Cardiac muscle cell (in vitro differentiated cells and primary cell): ENCODE results near the gene STON2. TPM values are rescaled to one million over a fixed set of nuclear protein-coding genes. Genes with fewer than 3 reads are reported as not detected.

Source experiments
- DNase-seq, 2 donors: peaks; one replicate each; pipeline versions ENCODE4 v3.0.0 to v3.0.0-alpha.2; 2010 to 2017; ENCODE audit warnings: low read depth in 1 of 2, low spot score in 1 of 2
- H3K27ac ChIP-seq: fragments of 200-600 bp; sonication (generic); 2 replicates; pipeline ENCODE4 v1.5.1; 2016
- H3K27me3 ChIP-seq: fragments of 200-600 bp; sonication (generic); 2 replicates; pipeline ENCODE4 v1.6.0; 2016; ENCODE audit warnings: control low read depth
- H3K36me3 ChIP-seq: fragments of 200-600 bp; sonication (generic); 2 replicates; pipeline ENCODE4 v1.5.1; 2016; ENCODE audit warnings: control low read depth
- H3K4me1 ChIP-seq: fragments of 200-600 bp; sonication (generic); 2 replicates; pipeline ENCODE4 v1.8.1; 2017; ENCODE audit warnings: low read depth, mild to moderate bottlenecking, mixed run types
- H3K4me3 ChIP-seq: fragments of 200-600 bp; sonication (generic); 2 replicates; pipeline ENCODE4 v1.5.1; 2016; ENCODE audit warnings: mild to moderate bottlenecking
- H3K9me3 ChIP-seq: fragments of 200-600 bp; sonication (generic); 2 replicates; pipeline ENCODE4 v1.5.1; 2017; ENCODE audit warnings: low read depth, mild to moderate bottlenecking, control low read depth
- polyA plus RNA-seq: library from polyadenylated mRNA; unstranded; fragments of >200 nt; fragmentation: Nextera tagmentation; extraction: Ambion mirVana; gene quantifications from 2 replicates; pipeline ENCODE4 v1.2.1, GENCODE V29; 2016
- total RNA-seq: library from RNA; depleted of rRNA; stranded (reverse); fragments of >200 nt; gene quantifications from 2 replicates; pipeline ENCODE4 v1.2.3, GENCODE V29; 2016
- TF ChIP-seq, protein P1 (sequence below): IDR thresholded peaks from 2 replicates; pipeline ENCODE4 v1.5.1; 2012; ENCODE audit warnings: low read depth, mild to moderate bottlenecking, low read length

The STON2 gene
- total and polyA plus RNA-seq, 2 experiments from 2014 or later = 0.62 to 1.4 TPM

DNA sequence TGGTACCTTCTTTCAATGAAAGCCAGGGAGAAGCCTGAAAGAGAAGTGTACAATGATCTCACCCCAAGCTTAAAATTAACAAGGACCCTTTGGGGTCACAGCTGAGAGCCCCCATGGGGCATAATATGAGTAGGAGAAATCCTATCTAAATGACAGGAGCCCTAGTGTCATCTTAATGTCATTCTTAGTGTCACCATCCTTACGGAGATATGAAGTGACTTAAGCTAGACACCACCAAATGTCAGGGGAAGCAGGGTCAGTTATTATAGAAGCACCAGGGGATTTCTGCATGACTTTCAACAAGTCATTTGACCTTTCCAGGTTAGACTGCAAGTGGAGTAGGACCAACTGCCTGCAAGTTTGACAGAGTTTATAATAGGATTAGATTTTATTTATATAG, 28.9 kb upstream of the STON2 start:
- H3K4me3 ChIP-seq = no peak overlapping the region
- H3K27me3 ChIP-seq = peaks cover 5% of the 10 kb centered on the region
- no peak overlapping the region for H3K27ac ChIP-seq
- no peak for DNase-seq
- no peaks in the 10 kb centered on the region for H3K9me3 ChIP-seq
- no peaks in the 10 kb centered on the region for H3K4me1 ChIP-seq
- H3K36me3 ChIP-seq = no peaks in the 10 kb centered on the region
- TF ChIP-seq, protein P1, sequence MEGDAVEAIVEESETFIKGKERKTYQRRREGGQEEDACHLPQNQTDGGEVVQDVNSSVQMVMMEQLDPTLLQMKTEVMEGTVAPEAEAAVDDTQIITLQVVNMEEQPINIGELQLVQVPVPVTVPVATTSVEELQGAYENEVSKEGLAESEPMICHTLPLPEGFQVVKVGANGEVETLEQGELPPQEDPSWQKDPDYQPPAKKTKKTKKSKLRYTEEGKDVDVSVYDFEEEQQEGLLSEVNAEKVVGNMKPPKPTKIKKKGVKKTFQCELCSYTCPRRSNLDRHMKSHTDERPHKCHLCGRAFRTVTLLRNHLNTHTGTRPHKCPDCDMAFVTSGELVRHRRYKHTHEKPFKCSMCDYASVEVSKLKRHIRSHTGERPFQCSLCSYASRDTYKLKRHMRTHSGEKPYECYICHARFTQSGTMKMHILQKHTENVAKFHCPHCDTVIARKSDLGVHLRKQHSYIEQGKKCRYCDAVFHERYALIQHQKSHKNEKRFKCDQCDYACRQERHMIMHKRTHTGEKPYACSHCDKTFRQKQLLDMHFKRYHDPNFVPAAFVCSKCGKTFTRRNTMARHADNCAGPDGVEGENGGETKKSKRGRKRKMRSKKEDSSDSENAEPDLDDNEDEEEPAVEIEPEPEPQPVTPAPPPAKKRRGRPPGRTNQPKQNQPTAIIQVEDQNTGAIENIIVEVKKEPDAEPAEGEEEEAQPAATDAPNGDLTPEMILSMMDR = no peak

DNA sequence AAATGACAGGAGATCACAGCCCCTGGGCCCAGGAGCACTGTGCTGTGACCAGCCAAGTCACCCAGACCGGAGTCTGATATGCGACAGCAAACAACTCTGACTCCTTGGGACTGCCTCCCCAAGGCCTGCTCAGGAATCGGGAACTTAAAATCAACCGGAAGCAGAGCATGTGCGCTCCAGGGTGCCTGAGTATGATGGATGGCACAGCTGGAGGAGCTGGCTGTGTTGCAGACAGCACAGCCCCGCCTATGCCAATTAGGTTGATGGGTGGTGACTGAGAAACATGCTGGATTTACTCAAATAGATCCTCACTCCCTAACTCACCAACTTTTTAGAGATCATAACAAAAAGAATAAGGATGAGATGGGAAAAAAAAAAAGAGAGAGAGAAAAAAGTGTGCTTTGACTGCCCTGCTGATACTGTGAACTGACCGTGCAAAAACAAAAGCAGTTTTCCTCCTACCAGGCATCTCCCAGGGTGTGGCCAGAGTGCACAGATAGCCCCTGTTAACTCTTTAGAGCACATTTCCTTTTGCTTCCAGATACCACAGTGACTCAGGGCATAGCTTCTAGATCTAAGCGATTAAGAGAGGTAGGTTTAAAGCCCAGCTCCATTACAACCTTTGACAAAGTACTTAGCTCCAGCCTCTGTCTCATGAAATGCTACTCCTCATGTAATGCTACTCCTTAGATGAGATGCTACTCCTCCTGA, 27.4 kb upstream of the STON2 start:
- H3K9me3 ChIP-seq = no peaks in the 10 kb centered on the region
- H3K27me3 ChIP-seq = no peaks in the 10 kb centered on the region
- H3K4me3 ChIP-seq = no peak overlapping the region
- no peaks in the 10 kb centered on the region for H3K4me1 ChIP-seq
- TF ChIP-seq, protein P1 = no peak
- no peaks in the 10 kb centered on the region for H3K36me3 ChIP-seq
- H3K27ac ChIP-seq = no peak overlapping the region
- DNase-seq = peak in 1 of 2 donors; percentile 8

DNA sequence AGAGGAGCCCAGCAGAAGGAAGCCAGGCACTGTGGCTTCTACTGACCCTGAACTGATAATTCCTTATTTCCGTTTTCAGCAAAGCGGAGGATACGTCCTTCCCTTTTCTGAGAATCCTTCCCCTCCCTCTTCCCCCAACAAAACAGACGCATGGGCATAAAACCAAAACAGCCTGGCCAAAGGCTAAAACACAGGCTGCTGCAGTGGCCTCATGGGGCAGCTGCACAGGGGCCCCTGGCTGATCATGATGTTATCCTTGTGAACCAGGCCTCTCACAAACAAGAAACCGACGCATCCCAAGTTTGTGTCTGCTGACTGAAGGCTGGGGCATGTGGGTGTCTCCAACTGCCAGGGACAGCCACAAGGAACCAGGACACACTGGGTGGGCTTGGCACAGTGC, 23.4 kb upstream of the STON2 start:
- H3K4me3 ChIP-seq = no peak overlapping the region
- DNase-seq = peak in 1 of 2 donors; percentile 19
- H3K27me3 ChIP-seq = no peaks in the 10 kb centered on the region
- no peak overlapping the region for H3K27ac ChIP-seq
- TF ChIP-seq, protein P1 = no peak
- no peaks in the 10 kb centered on the region for H3K9me3 ChIP-seq
- no peaks in the 10 kb centered on the region for H3K36me3 ChIP-seq
- H3K4me1 ChIP-seq = no peaks in the 10 kb centered on the region

DNA sequence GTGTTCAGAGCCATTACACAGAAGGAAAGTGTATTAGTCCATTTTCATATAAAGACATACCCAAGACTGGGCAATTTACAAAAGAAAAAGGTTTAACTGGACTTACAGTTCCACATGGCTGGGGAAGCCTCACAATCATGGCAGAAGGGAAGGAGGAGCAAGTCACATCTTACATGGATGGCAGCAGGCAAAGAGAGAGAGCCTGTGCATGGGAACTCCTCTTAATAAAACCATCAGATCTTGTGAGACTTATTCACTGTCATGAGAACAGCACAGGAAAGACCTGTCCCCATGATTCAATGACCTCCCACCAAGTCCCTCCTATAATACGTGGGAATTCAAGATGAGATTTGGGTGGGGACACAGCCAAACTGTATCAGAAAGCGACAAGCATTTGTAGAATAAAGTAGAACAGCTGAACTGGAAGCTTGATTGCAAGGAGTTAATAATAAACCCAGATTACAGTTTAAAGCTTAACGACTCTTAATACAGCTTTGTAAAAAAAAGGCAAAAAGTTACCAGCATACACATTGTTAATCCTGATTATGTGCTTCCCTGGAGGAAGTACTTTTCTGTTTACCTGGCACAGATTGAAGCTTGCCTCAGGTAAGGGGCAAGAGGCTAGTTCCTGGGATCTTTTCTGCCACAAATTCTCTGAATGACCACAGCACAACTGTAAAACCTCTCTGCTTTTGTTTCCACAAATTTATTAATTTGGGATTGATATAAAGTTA, 18.1 kb upstream of the STON2 start:
- DNase-seq = no peak
- Histone ChIP-seq H3K36me3 (no peaks in the 10 kb centered on the region), H3K4me1 (no peaks in the 10 kb centered on the region), H3K9me3 (no peaks in the 10 kb centered on the region), H3K27me3 (no peaks in the 10 kb centered on the region), H3K4me3 (no peak overlapping the region), H3K27ac (no peak overlapping the region)
- TF ChIP-seq, protein P1 = no peak

DNA sequence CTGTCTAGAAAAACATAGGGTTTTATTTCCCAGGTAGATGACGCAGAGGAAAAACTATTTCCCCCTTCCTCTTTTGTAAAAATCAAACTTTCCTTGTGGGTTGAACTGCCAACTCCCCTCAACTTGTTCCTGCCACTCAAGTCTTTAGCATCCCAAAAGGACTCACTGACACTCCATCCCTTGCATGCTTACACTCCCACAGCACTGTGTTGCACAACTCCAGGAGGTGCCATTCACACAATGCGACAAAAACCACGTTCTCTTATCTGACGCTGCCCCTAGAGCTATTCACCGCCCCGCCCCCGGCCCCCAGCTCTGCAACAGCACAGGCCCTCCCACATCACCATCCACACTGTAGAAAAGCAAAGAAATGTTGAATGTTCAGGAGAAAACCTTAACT, 16.9 kb upstream of the STON2 start:
- DNase-seq = no peak
- Histone ChIP-seq H3K4me1 (no peaks in the 10 kb centered on the region), H3K27me3 (no peaks in the 10 kb centered on the region), H3K36me3 (no peaks in the 10 kb centered on the region), H3K9me3 (no peaks in the 10 kb centered on the region), H3K27ac (no peak overlapping the region), H3K4me3 (no peak overlapping the region)
- TF ChIP-seq, protein P1 = no peak
